KOPT-K1 (cell line): ENCODE data around the gene MRPL20.

Experiments used
- H3K27ac ChIP-seq: fragments of 200-600 bp; sonication (generic); 2 replicates; pipeline ENCODE4 v1.5.1; 2016; ENCODE audit warnings: antibody characterized with exemption, mild to moderate bottlenecking, low read depth, low read length; ENCODE audit not compliant: poor library complexity, severe bottlenecking
- H3K36me3 ChIP-seq: fragments of 200-600 bp; sonication (generic); 2 replicates; pipeline ENCODE4 v1.5.1; 2017; ENCODE audit warnings: antibody characterized with exemption, mild to moderate bottlenecking, low read length, moderate library complexity; ENCODE audit not compliant: insufficient read depth
- H3K9me3 ChIP-seq: fragments of 200-600 bp; sonication (generic); 2 replicates; pipeline ENCODE4 v1.5.1; 2017; ENCODE audit warnings: antibody characterized with exemption, low read length, mild to moderate bottlenecking; ENCODE audit not compliant: insufficient read depth, poor library complexity, severe bottlenecking

MRPL20 gene

GRCh38 chr1:1440262-1441001 lies 33.3 kb upstream of the MRPL20 start:
- Histone ChIP-seq H3K9me3 (no peaks in the 10 kb centered on the region), H3K36me3 (no peaks in the 10 kb centered on the region), H3K27ac (no peak overlapping the region)

GRCh38 chr1:1439546-1440261 lies 32.6 kb upstream of the MRPL20 start:
- H3K36me3 ChIP-seq, result no peaks in the 10 kb centered on the region
- no peak overlapping the region for H3K27ac ChIP-seq
- no peaks in the 10 kb centered on the region for H3K9me3 ChIP-seq

GRCh38 chr1:1438531-1439381 lies 31.7 kb upstream of the MRPL20 start:
- no peaks in the 10 kb centered on the region for H3K9me3 ChIP-seq
- no peaks in the 10 kb centered on the region for H3K36me3 ChIP-seq
- H3K27ac ChIP-seq, result no peak overlapping the region

- H3K27ac ChIP-seq, result no peak overlapping the region
- no peaks in the 10 kb centered on the region for H3K9me3 ChIP-seq
- H3K36me3 ChIP-seq, result no peaks in the 10 kb centered on the region
Measured at GRCh38 chr1:1437904-1438376, 30.8 kb upstream of the MRPL20 start.

GRCh38 chr1:1437033-1437903 lies 30.2 kb upstream of the MRPL20 start:
- no peak overlapping the region for H3K27ac ChIP-seq
- H3K36me3 ChIP-seq, result no peaks in the 10 kb centered on the region
- H3K9me3 ChIP-seq, result no peaks in the 10 kb centered on the region

- Histone ChIP-seq H3K27ac (no peak overlapping the region), H3K9me3 (no peaks in the 10 kb centered on the region), H3K36me3 (no peaks in the 10 kb centered on the region)
Measured at GRCh38 chr1:1436630-1437032, 29.5 kb upstream of the MRPL20 start.

- no peaks in the 10 kb centered on the region for H3K9me3 ChIP-seq
- H3K27ac ChIP-seq, result no peak overlapping the region
- H3K36me3 ChIP-seq, result no peaks in the 10 kb centered on the region
Measured at GRCh38 chr1:1435911-1436629, 29.0 kb upstream of the MRPL20 start.

GRCh38 chr1:1435106-1435903 lies 28.2 kb upstream of the MRPL20 start, which contains the start of gene VWA1:
Gene VWA1, plus strand, starts transcription at chr1:1435690. Its CDS starts 59 bp downstream, at chr1:1435749.
- Histone ChIP-seq H3K27ac (no peak within 1 kb of the TSS), H3K36me3 (no peaks in the 10 kb centered on the region), H3K9me3 (no peaks in the 10 kb centered on the region)

GRCh38 chr1:1434824-1435105 lies 27.7 kb upstream of the MRPL20 start:
- no peaks in the 10 kb centered on the region for H3K9me3 ChIP-seq
- no peak overlapping the region for H3K27ac ChIP-seq
- no peaks in the 10 kb centered on the region for H3K36me3 ChIP-seq

GRCh38 chr1:1434131-1434823 lies 27.2 kb upstream of the MRPL20 start:
- no peaks in the 10 kb centered on the region for H3K9me3 ChIP-seq
- no peaks in the 10 kb centered on the region for H3K36me3 ChIP-seq
- H3K27ac ChIP-seq, result no peak overlapping the region

- Histone ChIP-seq H3K36me3 (no peaks in the 10 kb centered on the region), H3K9me3 (no peaks in the 10 kb centered on the region), H3K27ac (no peak overlapping the region)
Measured at GRCh38 chr1:1433804-1434130, 26.7 kb upstream of the MRPL20 start.

GRCh38 chr1:1432951-1433803 lies 26.1 kb upstream of the MRPL20 start:
- Histone ChIP-seq H3K27ac (no peak overlapping the region), H3K36me3 (no peaks in the 10 kb centered on the region), H3K9me3 (no peaks in the 10 kb centered on the region)
